HG03460 (cell line): ENCODE measurements around the gene ENDOU.
A peak's percentile ranks its signal among the peaks of the same experiment; 100 is the strongest.

Experiments used
- ATAC-seq: cut with Tn5 transposase; IDR thresholded peaks from one replicate; pipeline ENCODE4 v1.9.1; 2021; ENCODE audit not compliant: unreplicated experiment

ENDOU gene, protein sequence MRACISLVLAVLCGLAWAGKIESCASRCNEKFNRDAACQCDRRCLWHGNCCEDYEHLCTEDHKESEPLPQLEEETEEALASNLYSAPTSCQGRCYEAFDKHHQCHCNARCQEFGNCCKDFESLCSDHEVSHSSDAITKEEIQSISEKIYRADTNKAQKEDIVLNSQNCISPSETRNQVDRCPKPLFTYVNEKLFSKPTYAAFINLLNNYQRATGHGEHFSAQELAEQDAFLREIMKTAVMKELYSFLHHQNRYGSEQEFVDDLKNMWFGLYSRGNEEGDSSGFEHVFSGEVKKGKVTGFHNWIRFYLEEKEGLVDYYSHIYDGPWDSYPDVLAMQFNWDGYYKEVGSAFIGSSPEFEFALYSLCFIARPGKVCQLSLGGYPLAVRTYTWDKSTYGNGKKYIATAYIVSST

GRCh38 chr12:47725091-47725772 is at the start of gene ENDOU:
TSS of gene ENDOU (minus strand) at chr12:47725490. CDS start at chr12:47725413, 77 bp downstream.
- ATAC-seq = no peak

- ATAC-seq = no peak
Observed at GRCh38 chr12:47774663-47775062, 49.4 kb upstream of the ENDOU start.

DNA sequence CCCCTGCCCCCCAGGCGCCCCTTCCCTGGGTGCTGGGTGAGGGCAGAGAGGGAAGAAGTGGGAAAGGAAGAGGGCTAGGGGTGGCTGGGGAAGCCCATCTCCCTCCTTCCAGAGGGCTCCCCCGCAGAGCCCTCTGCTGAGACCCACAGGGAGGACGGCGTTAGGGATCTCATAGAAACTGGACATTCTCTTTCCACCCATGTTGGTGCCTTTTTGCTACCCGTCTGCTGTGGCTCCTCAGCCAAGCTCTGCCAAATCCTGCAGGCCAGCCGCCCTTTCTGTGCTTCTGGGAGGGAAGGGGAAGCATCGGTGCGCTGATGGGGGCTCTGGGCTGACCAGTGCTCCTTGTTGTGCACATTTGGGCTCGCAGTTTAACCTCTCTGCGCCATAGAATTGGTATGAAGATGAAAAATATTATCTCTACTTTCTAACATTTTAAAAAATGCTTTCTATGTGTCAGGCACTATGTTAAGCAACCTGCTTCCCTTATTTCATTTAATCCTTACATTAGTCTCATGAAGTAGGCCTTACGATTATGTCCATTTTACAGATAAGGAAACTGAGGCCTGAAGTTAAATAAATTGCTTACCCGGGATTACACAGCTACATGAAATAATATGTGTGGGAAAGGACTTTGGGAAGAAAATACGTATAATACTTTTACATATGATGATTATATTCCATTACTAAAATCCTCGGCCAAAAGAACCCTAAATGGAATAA is 48.7 kb upstream of the ENDOU start:
- ATAC-seq = no peak

DNA sequence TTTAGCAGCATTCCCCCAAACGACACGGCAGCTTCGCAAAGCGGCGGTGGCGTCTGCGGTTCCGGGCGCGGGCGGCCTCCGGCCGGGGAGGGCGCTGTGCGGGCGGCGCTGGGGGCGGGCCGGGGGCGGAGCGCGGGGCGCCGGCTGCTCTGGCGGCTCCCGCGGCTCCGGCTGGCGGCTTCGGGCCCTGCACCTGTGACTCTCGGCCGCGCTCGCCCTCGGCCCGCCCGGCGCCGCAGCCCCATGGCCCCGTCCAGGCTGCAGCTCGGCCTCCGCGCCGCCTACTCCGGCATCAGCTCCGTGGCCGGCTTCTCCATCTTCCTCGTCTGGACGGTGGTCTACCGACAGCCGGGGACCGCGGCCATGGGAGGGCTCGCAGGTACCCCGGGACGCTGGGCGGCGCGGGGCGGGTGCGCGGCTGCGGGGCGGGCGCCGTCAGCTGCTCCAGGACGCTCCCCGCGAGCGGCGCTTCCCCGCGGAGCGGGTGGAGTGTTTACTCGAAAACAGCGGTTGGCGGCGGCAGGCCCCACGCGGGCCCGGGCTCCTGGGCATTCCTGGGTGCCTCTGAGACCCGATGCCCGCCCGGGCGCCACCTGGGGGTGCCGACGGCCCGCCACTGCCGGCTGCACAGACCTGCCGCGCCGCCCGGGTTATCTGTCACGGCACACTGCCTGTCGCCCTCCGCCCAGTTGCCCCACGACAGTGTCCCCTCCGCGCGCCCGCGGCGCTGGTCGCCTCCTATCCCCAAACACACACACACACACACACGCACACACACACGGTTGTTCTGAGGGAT is 48.0 kb upstream of the ENDOU start, which contains the start of gene SLC48A1:
Gene SLC48A1 (plus strand): TSS at position 177 of the 796 bp plus-strand sequence. CDS start 67 bp downstream, at position 244.
- ATAC-seq = peak; percentile 82

DNA sequence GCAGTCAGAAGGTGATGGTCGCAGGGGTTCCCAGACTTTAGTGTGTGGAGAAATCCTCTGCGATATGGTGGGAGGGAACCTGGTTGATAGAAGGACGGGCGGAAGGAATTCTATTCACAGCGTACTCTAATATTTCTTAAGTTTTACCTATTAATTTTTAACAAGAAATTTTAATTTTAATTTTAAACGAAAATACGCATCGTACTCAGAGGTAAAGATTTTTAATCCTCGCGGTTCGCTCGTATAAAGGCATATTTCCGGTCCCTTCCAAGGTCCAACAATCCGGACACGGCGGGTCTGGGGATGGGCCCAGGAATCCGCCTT is 47.4 kb upstream of the ENDOU start:
- ATAC-seq = no peak

- ATAC-seq = no peak
Observed at GRCh38 chr12:47772094-47772660, 46.9 kb upstream of the ENDOU start.

GRCh38 chr12:47771304-47771703 is 46.0 kb upstream of the ENDOU start:
- ATAC-seq = no peak

- no peak for ATAC-seq
Observed at GRCh38 chr12:47770086-47770726, 44.9 kb upstream of the ENDOU start.

DNA sequence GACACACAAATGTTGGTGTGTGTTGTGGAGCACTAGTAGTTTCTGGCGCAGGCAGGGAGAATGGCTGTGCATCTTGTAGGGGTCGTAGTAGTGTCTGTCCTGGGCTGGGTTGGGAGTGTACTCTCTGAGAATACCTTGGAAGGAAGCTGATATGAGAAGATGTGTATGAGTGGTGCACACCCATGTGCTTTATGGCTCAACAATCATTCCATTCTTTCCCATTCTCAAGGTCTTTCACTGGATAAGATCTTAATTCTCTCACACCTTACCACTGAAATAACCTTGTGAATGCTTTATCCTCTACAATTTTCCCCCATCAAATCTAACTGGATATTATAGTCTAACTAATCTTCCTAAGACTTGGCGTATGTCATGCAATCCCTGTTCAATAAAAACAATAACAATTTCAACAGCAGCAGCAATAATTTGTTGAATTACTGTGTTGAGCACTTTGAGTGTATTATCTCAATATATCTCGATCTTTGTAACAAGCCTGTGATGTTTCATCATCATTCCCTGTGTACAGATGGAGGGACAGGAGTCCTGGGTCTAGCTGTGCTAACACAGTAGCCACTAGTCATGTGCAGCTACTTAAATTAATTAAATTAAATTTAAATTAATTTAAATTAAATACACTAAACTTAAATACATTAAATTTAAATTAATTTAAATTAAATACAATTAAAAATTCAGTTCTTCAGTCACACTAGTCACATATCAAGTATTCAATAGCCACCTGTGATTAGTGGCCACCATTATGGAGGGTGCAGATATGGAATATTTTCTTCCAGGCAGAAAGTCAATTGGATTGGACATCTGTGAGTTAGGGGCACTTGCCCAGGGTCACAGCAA is 44.2 kb upstream of the ENDOU start:
- no peak for ATAC-seq

DNA sequence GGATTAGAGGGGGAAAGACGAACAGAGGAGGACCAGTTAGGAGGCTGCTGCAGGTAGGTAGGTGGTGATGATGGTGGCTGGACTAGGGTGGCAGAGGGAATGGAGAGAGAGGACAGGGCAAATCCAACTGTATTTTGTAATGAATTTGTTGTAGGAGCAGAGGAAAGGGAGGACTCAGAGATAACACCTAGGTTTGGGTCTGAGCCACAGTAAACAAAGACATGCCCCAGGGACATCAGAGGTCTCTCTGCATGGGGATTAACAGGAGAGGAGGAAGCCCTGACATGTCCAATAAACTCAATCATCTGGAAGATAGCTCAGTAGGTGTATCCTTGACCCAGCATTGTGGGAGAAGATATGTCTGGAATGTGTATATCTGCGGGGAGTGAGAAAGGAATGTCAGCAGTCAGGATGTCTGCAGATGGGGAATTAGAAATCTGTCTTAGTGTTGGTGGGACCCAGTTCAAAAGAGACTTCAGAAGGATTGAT is 43.1 kb upstream of the ENDOU start:
- ATAC-seq = no peak

DNA sequence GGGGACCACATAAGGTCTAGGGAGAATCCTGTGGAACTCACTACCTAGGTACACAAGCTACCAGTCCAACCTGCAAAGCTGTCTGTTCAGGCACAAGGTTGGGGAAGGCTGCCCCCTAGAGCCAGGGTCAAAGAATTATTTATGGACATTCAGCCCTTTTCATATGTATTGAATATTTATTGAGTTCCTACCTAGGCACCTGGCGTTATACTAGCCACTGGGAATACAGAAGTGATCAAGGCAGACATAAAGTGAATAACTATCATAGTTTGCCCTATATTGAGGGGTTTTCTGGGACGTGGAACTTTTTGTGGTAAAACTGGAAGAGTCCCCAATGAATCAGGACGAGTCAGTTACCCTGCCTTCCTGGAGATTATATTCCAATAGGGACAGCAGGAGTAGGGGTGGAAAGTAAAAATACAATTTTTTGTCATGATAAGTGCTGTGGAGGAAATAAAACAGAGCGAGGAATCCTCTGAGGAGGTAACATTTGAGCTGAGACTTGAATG is 42.0 kb upstream of the ENDOU start:
- no peak for ATAC-seq

DNA sequence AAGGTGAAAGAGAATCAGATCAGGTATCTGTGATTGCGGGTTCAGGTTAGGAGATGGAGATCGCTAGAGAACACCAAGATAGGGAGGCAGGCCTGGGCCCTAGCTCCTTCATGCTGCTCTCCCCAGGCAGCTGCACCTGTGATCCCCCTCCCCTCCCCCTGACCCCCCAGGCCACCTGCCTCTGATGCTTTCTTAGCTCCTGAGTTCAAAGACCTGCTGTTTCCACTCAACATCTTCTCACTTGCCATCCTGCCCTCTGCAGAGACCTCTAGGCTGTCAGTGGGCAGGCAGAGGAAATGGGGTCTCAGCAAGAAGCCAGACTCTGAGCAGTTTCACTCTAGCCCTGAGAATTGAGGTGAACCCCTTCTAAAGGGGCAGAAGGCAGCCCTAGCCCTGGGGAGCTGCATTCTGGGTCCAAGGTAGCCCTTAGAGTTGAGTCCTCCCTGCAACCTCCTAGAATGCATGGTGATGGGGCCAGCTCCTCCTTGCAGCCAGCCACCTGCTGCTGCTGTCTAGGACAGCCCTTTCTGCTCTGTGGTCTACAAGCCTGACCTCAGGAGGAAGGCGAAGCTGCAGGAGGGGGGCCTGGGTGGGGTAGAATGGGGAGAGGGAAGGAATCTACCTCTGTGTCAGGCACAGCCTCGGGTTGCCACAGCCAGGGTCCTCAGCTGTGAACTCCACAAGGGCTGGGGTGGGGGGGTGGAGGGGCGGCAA is 41.4 kb upstream of the ENDOU start:
- ATAC-seq = no peak

DNA sequence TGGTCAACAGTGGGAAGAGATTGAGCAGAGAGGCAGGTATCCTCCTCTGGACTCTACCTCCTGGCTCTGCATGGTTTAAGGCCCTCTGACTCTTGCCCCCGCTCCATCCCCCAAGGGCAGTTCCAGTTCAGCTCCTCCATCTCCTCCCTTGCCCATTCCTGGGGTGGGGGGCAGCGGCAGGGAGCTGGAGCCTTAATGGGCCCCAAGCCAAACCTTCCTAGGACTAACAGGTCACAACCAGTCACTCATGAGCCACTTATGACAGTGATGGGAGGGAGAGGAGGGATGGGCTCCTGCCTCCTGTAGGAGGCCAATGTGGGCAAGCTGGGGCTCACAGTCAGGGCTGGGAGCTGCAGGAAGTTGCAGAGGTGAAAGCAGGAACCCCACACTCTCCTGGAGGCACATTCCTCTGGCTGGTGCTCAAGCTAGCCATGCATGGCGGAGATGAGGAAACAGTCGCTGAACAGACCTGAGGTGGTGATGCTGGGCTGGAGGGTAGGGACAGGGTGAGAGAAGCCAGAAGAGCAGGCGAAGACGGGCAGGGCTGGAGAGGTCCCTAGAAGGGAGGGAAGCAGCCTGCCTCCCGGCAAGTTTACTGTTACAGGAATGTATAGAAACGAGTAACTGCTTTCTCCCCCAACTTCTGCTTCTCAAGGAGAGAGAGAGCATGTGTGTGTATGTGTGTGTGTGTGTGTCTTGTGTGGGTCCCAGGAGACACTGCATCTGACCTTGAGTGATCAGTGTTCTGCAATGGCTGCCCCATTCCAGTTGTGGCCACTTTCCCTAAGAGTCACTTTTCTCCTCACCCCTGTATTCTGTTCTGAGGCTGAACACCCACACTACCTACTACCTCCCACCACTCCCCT is 38.4 kb upstream of the ENDOU start:
- no peak for ATAC-seq

DNA sequence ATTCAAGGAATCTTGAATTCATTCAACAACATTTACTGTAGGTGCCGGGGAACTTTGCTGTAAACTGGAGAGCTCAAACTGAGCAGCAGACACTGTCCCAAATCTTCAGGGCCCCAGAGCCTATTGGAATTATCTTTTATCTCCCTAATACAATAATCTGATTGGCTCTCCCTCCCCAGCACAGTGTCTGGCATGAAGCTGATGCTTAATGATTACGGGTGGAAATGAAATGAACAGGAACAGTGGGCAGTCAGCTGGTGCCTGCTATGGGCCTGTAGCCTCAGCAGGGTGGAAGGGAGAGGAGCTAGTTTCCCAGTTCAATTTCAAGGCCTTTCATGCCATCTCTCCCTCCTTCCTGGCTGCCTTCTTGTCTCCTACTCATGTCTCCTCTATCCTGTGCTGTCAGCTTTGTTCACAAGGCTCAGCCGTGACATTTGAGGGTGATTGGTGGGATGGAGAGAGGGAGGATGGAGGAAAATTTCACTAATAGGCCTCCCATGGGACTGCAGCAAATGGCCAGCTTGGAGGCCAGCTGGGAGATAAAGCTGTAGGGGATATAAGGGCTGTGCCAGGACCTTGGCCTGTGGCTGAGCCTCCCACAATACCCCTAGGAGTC is 37.7 kb upstream of the ENDOU start:
- no peak for ATAC-seq

GRCh38 chr12:47758834-47759690 is 33.8 kb upstream of the ENDOU start, which contains the start of gene RAPGEF3:
TSS of gene RAPGEF3 (minus strand) at chr12:47758880. CDS start at chr12:47758556, 324 bp downstream.
- peak; percentile 47 for ATAC-seq

DNA sequence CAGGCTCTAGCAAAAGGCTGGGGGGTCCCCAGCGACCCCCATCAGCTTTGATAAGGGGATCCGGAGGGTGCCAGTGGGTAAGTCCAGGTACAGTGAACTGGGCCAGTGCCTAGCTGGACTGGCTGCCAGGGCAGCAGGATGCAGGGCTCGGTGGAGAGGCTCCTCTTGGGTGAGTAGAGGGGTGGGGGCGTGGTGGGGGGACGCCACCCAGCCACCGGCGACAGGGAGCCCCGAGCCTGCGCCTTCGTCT is 33.2 kb upstream of the ENDOU start:
- no peak for ATAC-seq
